AG09319 (cell line): ENCODE measurements around the gene PRRG4.
"Not testable (repeated sequence)": the region's sequence is repeated elsewhere in the genome, so short reads cannot be mapped to it uniquely, and the experiment has no call there.

ENCODE experiments used
- DNase-seq: peaks from one replicate; pipeline ENCODE4 v3.0.0-alpha.2; 2010; ENCODE audit warnings: low read depth; ENCODE audit errors: extremely low read depth
- CTCF ChIP-seq: IDR thresholded peaks from 2 replicates; pipeline ENCODE4 v1.5.1; 2011; ENCODE audit warnings: low read depth, mild to moderate bottlenecking, inconsistent platforms, low read length, moderate library complexity

Gene PRRG4

GRCh38 chr11:32829680-32830412 lies at the start of gene PRRG4:
Gene PRRG4 (plus strand): TSS chr11:32829927. CDS start chr11:32830530, 603 bp downstream.
- TF ChIP-seq CTCF = no peak
- no peak for DNase-seq

- DNase-seq = not testable (repeated sequence)
Measured at GRCh38 chr11:32780839-32781238, 48.9 kb upstream of the PRRG4 start.

GRCh38 chr11:32781721-32782120 lies 48.0 kb upstream of the PRRG4 start:
- TF ChIP-seq CTCF = no peak
- DNase-seq = no peak

GRCh38 chr11:32785262-32785661 lies 44.5 kb upstream of the PRRG4 start:
- DNase-seq = no peak
- no peak for TF ChIP-seq CTCF

GRCh38 chr11:32786811-32787210 lies 42.9 kb upstream of the PRRG4 start:
- DNase-seq = no peak

GRCh38 chr11:32790916-32791315 lies 38.8 kb upstream of the PRRG4 start:
- no peak for TF ChIP-seq CTCF
- no peak for DNase-seq

More at GRCh38 chr11:32786811-32787210, 42.9 kb upstream of the PRRG4 start:
- TF ChIP-seq CTCF = no peak

GRCh38 chr11:32792111-32792947 lies 37.4 kb upstream of the PRRG4 start:
- no peak for TF ChIP-seq CTCF
- DNase-seq = no peak
